HEK293 (cell line): Measurements from ENCODE around the gene PCDHGB7.

ENCODE experiments used
- CTCF ChIP-seq: fragments of 450-650 bp; formaldehyde crosslinking; IDR thresholded peaks from 2 replicates; pipeline ENCODE4 v1.5.1; 2016; ENCODE audit warnings: missing biosample characterization, missing genetic modification characterization
- ZEB2 ChIP-seq: fragments of 450-650 bp; formaldehyde crosslinking; IDR thresholded peaks from 2 replicates; pipeline ENCODE4 v1.5.1; 2016; ENCODE audit warnings: missing biosample characterization, missing genetic modification characterization
- ZNF19 ChIP-seq: fragments of 450-650 bp; formaldehyde crosslinking; IDR thresholded peaks from 2 replicates; pipeline ENCODE4; 2016; ENCODE audit warnings: missing biosample characterization, missing genetic modification characterization, low read depth
- ZNF221 ChIP-seq: fragments of 450-650 bp; formaldehyde crosslinking; IDR thresholded peaks from 2 replicates; pipeline ENCODE4 v1.5.1; 2017; ENCODE audit warnings: missing biosample characterization, missing genetic modification characterization, borderline replicate concordance
- ZNF223 ChIP-seq: fragments of 450-650 bp; formaldehyde crosslinking; IDR thresholded peaks from 2 replicates; pipeline ENCODE4 v1.5.1; 2016; ENCODE audit warnings: missing biosample characterization, missing genetic modification characterization
- ZNF514 ChIP-seq: fragments of 450-650 bp; formaldehyde crosslinking; IDR thresholded peaks from 2 replicates; pipeline ENCODE4 v1.5.1; 2016; ENCODE audit warnings: missing biosample characterization, missing genetic modification characterization
- ZNF830 ChIP-seq: fragments of 450-650 bp; IDR thresholded peaks from 2 replicates; pipeline ENCODE4 v1.5.0; 2018; ENCODE audit warnings: missing biosample characterization, missing genetic modification characterization, low read depth, mild to moderate bottlenecking, moderate library complexity
- ZXDB ChIP-seq: fragments of 450-650 bp; formaldehyde crosslinking; IDR thresholded peaks from 2 replicates; pipeline ENCODE4 v1.5.1; 2016; ENCODE audit warnings: missing biosample characterization, missing genetic modification characterization
- TF ChIP-seq, protein P1 (sequence below): fragments of 450-650 bp; formaldehyde crosslinking; IDR thresholded peaks from 2 replicates; pipeline ENCODE4 v1.5.1; 2016; ENCODE audit warnings: missing biosample characterization, missing genetic modification characterization

DNA sequence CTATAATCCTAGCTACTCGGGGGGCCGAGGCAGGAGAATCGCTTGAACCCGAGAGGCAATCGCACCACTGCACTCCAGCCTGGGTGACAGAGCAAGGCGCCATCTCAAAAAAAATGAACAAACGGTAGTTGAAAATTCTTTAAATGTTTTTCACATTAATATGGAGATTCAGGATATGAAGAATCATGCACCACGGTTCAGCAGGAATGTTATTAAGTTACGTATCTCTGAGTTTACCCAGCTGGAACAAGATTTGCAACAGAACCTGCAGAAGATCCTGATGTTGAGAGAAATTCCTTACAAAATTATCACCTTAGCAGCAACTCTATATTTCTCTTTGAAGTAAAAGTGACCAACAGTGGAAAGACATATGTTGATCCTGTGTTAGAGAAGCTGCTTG is 22.9 kb downstream of the PCDHGB7 start:
- TF ChIP-seq ZNF221, result no peak
- TF ChIP-seq ZNF19, result no peak
- no peak for TF ChIP-seq CTCF (tag by site-specific recombination)
- TF ChIP-seq, protein P1, sequence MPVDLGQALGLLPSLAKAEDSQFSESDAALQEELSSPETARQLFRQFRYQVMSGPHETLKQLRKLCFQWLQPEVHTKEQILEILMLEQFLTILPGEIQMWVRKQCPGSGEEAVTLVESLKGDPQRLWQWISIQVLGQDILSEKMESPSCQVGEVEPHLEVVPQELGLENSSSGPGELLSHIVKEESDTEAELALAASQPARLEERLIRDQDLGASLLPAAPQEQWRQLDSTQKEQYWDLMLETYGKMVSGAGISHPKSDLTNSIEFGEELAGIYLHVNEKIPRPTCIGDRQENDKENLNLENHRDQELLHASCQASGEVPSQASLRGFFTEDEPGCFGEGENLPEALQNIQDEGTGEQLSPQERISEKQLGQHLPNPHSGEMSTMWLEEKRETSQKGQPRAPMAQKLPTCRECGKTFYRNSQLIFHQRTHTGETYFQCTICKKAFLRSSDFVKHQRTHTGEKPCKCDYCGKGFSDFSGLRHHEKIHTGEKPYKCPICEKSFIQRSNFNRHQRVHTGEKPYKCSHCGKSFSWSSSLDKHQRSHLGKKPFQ (tag by site-specific recombination), result no peak
- no peak for TF ChIP-seq ZNF223 (tag by site-specific recombination)
- TF ChIP-seq ZNF830 (tag by site-specific recombination), result no peak
- no peak for TF ChIP-seq ZNF514
- TF ChIP-seq ZXDB (tag by site-specific recombination), result no peak
- TF ChIP-seq ZEB2 (tag by site-specific recombination), result no peak
